ENCODE data around the gene OR13F1. TPM values are rescaled to one million over a fixed set of nuclear protein-coding genes. Genes with fewer than 3 reads are reported as not detected.

Gene OR13F1, protein sequence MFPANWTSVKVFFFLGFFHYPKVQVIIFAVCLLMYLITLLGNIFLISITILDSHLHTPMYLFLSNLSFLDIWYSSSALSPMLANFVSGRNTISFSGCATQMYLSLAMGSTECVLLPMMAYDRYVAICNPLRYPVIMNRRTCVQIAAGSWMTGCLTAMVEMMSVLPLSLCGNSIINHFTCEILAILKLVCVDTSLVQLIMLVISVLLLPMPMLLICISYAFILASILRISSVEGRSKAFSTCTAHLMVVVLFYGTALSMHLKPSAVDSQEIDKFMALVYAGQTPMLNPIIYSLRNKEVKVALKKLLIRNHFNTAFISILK
- total RNA-seq = not detected in 2 replicates

GRCh38 chr9:104503963-104504362 lies at the start of gene OR13F1:
Gene OR13F1, plus strand, starts transcription at chr9:104504263. Its CDS starts 0 bp downstream, at chr9:104504263.

DNA sequence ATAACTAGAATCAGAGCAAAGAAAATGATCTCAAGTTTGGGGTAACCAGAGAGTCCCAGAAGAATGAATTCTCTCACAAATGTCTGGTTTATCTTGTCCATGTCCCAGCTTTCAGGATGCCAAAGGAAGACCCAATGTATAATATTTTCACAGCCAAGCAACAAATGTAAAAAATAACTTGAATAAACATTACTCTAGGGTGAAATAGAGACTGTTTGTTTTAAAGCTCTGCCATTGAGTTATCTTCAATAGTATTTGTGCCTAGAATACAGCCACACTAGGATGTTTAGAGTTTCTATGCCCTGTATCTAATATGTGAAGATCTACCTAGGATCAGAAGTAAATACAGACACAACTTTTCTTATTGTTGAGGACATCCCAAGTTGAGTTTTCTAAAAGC lies 23.0 kb downstream of the OR13F1 start, which contains the start of gene OR13C4:
OR13C4 (minus strand) TSS at position 101 of the 400 bp plus-strand sequence; CDS start at position 101, 0 bp downstream.

GRCh38 chr9:104536756-104537155 lies 32.7 kb downstream of the OR13F1 start, which contains the start of gene OR13C3:
Gene OR13C3, minus strand, starts transcription at chr9:104536856. Its CDS starts 133 bp downstream, at chr9:104536723.

Other genes with a start within 250 kb of the OR13F1 start
- not detected in 2 replicates for gene OR13C4, start 22.9 kb downstream of the OR13F1 start, total RNA-seq
- not detected in 2 replicates for gene OR13C3, start 32.6 kb downstream of the OR13F1 start, total RNA-seq
- not detected in 2 replicates for gene OR13C8, start 64.9 kb downstream of the OR13F1 start, total RNA-seq
- not detected in 2 replicates for gene OR13C5, start 95.2 kb downstream of the OR13F1 start, total RNA-seq
- not detected in 2 replicates for gene OR13C2, start 101.4 kb downstream of the OR13F1 start, total RNA-seq
- not detected in 2 replicates for gene OR13C9, start 113.9 kb downstream of the OR13F1 start, total RNA-seq
- gene OR13D1, start 190.3 kb downstream of the OR13F1 start, total RNA-seq = not detected in 2 replicates
- gene NIPSNAP3A, start 243.4 kb downstream of the OR13F1 start, total RNA-seq = 7.4 and 34.5 TPM in 2 replicates